T-cell (primary cell): Measurements from ENCODE around the gene SMIM5. TPM values are rescaled to one million over a fixed set of nuclear protein-coding genes. Genes with fewer than 3 reads are reported as not detected.

Source experiments
- ATAC-seq, 4 experiments: fragments of 200-7000 bp in 3 of 4; fragments of 150-1000 bp in 1 of 4; cut with Tn5 transposase; replicated peaks in 1 of 4; 1 replicate in 3 of 4; 2 replicates in 1 of 4; pipeline ENCODE4 v1.10.0; 2021; ENCODE audit warnings: moderate library complexity in 3 of 4, mild to moderate bottlenecking in 2 of 4, moderate number of reproducible peaks in 1 of 4
- CTCF ChIA-PET, 2 donors: fragments of 300-600 bp; sonication (Branson Sonifier 250); formaldehyde crosslinking; loops; one replicate each; lab custom pipeline; 2022; ENCODE audit warnings: antibody characterized with exemption in 2 of 2; lab: Charles Lee
- POLR2A ChIA-PET, 2 donors: fragments of 300-600 bp; sonication (Branson Sonifier 250); formaldehyde crosslinking; loops; one replicate each; lab custom pipeline; 2022; ENCODE audit warnings: antibody characterized with exemption in 2 of 2; lab: Charles Lee
- DNase-seq, 35 experiments: peaks; one replicate each; pipeline versions ENCODE4 v3.0.0 to v3.0.0-alpha.2; 2013 to 2023
- H3K27ac ChIP-seq: one replicate; pipeline ENCODE4 v1.5.1; 2013; ENCODE audit warnings: low read length
- H3K27me3 ChIP-seq, 2 experiments: replicated peaks in 1 of 2; 1 replicate in 1 of 2; 2 replicates in 1 of 2; pipeline versions ENCODE4 v1.6.1 to v1.7.0; 2013; ENCODE audit warnings: low read length in 1 of 2, mixed read lengths in 1 of 2; ENCODE audit not compliant: control insufficient read depth in 2 of 2, insufficient read depth in 2 of 2; ENCODE audit errors: extremely low read depth in 1 of 2
- H3K36me3 ChIP-seq, 2 donors: 1 replicate in 1 of 2; 2 replicates in 1 of 2; pipeline versions ENCODE4 v1.6.1 to v1.7.0; 2013; ENCODE audit warnings: low read length in 1 of 2; ENCODE audit not compliant: control insufficient read depth in 2 of 2, insufficient read depth in 1 of 2; ENCODE audit errors: extremely low read depth in 1 of 2
- H3K4me1 ChIP-seq, 2 experiments: 1 replicate in 1 of 2; 2 replicates in 1 of 2; pipeline versions ENCODE4 v1.6.1 to v1.7.0; 2013; ENCODE audit warnings: low read length in 2 of 2, mixed read lengths in 1 of 2; ENCODE audit not compliant: insufficient read depth in 2 of 2, control insufficient read depth in 1 of 2; ENCODE audit errors: extremely low read depth in 1 of 2
- H3K4me3 ChIP-seq, 2 donors: 1 replicate in 1 of 2; 2 replicates in 1 of 2; pipeline versions ENCODE4 v1.5.1 to v1.7.0; 2013; ENCODE audit warnings: mild to moderate bottlenecking in 2 of 2, low read length in 1 of 2, moderate library complexity in 1 of 2; ENCODE audit not compliant: control insufficient read depth in 1 of 2; ENCODE audit errors: extremely low read depth in 1 of 2
- H3K9me3 ChIP-seq: 2 replicates; pipeline ENCODE4 v1.7.0; 2013
- H3K27ac Mint-ChIP-seq, 2 donors: one replicate each; pipeline ENCODE4 v1.8.0; 2020 to 2021; ENCODE audit warnings: mild to moderate bottlenecking in 2 of 2, mixed read lengths in 2 of 2
- H3K27me3 Mint-ChIP-seq, 2 donors: one replicate each; pipeline ENCODE4 v1.8.0; 2021 to 2022; ENCODE audit warnings: mixed read lengths in 2 of 2
- H3K36me3 Mint-ChIP-seq: one replicate; pipeline ENCODE4 v1.8.0; 2021; ENCODE audit warnings: mixed read lengths
- H3K4me1 Mint-ChIP-seq, 3 donors: one replicate each; pipeline ENCODE4 v1.8.0; 2020 to 2022; ENCODE audit warnings: mixed read lengths in 3 of 3, mild to moderate bottlenecking in 1 of 3
- H3K4me3 Mint-ChIP-seq, 3 donors: one replicate each; pipeline ENCODE4 v1.8.0; 2020 to 2022; ENCODE audit warnings: mild to moderate bottlenecking in 3 of 3, mixed read lengths in 3 of 3, moderate library complexity in 3 of 3
- H3K9me3 Mint-ChIP-seq, 3 donors: one replicate each; pipeline ENCODE4 v1.8.0; 2020 to 2022; ENCODE audit warnings: mixed read lengths in 3 of 3
- WGBS: methylation state at CpG from one replicate; pipeline ENCODE4 v1.1.5; 2013; ENCODE audit warnings: missing lambda C conversion rate; ENCODE audit not compliant: insufficient coverage; 5-methylcytosine and 5-hydroxymethylcytosine counted together
- total RNA-seq, 35 experiments: library from RNA in 6 of 35; stranded (reverse) in 6 of 35; fragments of 120-200 nt in 1 of 35; gene quantifications; one replicate each; pipeline versions ENCODE4 v1.2.1 to v1.2.4 and lab custom pipeline; 2013 to 2026

Gene SMIM5
- total RNA-seq (1 to 10 TPM in 2 of 5 donors, under 1 TPM in 3; 0.35 to 2.2 (median 0.82) TPM), total RNA-seq (lab: John Stamatoyannopoulos, UW) (0.06 to 1.7 (median 0.50) reads per million in 29 experiments)
- total RNA-seq (2013), result 0.29 TPM

- no peaks in the 10 kb centered on the region for H3K27me3 Mint-ChIP-seq
- POLR2A ChIA-PET, result interaction anchor here in 1 of 2 donors (0.6 to 0.9 kb wide), 2 partner anchors 41 to 182 kb away, joined by 3 to 7 read pairs; no protein-coding TSS in a partner anchor
- Histone ChIP-seq H3K36me3 (peaks cover 3 to 10% of the 10 kb centered on the region in 2 donors), H3K4me1 (peaks cover 2 to 16% of the 10 kb centered on the region in 2 experiments), H3K9me3 (no peaks in the 10 kb centered on the region), H3K27me3 (no peaks in the 10 kb centered on the region), H3K4me3 (no peak within 1 kb of the TSS), H3K27ac (no peak within 1 kb of the TSS)
- H3K4me1 Mint-ChIP-seq, result peaks cover 8 to 12% (median 9%) of the 10 kb centered on the region in 3 donors
- no peak within 1 kb of the TSS for H3K4me3 Mint-ChIP-seq
- DNase-seq (peak; percentile 57 to 89 (median 76)), ATAC-seq (peak; percentile 77 to 84 (median 79))
- no peaks in the 10 kb centered on the region for H3K36me3 Mint-ChIP-seq
- CTCF ChIA-PET, result interaction anchor here (0.6 to 3.4 kb wide), 15 partner anchors 13 to 744 kb away, joined by 3 to 49 read pairs (median 4); partner anchors contain the start of gene TSEN54 (in 1 of the 2)
- WGBS, result 26% methylated on average over 18 of the region's 19 CpGs
- H3K27ac Mint-ChIP-seq, result no peak within 1 kb of the TSS
- H3K9me3 Mint-ChIP-seq, result no peaks in the 10 kb centered on the region
Observed at GRCh38 chr17:75632863-75633485, at the start of gene SMIM5. SMIM5 (plus strand) TSS chr17:75633434; CDS start chr17:75640202, 6,768 bp downstream.

DNA sequence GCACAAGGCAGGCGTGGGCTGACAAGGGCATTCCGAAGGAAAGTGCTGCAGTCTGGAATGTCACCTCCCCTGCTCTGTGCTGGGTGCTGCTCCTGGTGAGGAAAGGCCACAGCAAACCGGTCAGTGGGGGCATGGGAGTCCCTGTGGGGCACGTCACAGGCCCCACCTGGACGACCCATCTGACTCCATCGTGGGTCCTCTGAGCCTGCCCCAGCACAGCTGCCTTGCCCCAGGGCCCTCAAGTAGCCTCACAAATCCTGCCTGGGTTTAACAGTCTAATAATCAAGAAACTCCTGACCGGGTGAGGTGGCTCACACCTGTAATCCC lies 48.4 kb upstream of the SMIM5 start:
- no peaks in the 10 kb centered on the region for H3K9me3 Mint-ChIP-seq
- 78% methylated on average over 7 of the region's 7 CpGs for WGBS
- H3K36me3 Mint-ChIP-seq, result no peaks in the 10 kb centered on the region
- peaks cover 7 to 12% (median 11%) of the 10 kb centered on the region in 3 donors for H3K4me1 Mint-ChIP-seq
- peaks cover 0 to 4% of the 10 kb centered on the region in 2 donors for H3K27me3 Mint-ChIP-seq
- H3K4me3 ChIP-seq, result no peak overlapping the region
- no peak overlapping the region for H3K27ac ChIP-seq
- peaks cover 3 to 28% of the 10 kb centered on the region in 2 experiments for H3K4me1 ChIP-seq
- H3K9me3 ChIP-seq, result no peaks in the 10 kb centered on the region
- POLR2A ChIA-PET, result no interaction called here
- peaks cover 0 to 18% of the 10 kb centered on the region in 2 experiments for H3K27me3 ChIP-seq
- no peaks in the 10 kb centered on the region for H3K36me3 ChIP-seq
- no peak for DNase-seq
- H3K27ac Mint-ChIP-seq, result no peak overlapping the region
- no peak for ATAC-seq
- H3K4me3 Mint-ChIP-seq, result no peak overlapping the region
- CTCF ChIA-PET, result no interaction called here

DNA sequence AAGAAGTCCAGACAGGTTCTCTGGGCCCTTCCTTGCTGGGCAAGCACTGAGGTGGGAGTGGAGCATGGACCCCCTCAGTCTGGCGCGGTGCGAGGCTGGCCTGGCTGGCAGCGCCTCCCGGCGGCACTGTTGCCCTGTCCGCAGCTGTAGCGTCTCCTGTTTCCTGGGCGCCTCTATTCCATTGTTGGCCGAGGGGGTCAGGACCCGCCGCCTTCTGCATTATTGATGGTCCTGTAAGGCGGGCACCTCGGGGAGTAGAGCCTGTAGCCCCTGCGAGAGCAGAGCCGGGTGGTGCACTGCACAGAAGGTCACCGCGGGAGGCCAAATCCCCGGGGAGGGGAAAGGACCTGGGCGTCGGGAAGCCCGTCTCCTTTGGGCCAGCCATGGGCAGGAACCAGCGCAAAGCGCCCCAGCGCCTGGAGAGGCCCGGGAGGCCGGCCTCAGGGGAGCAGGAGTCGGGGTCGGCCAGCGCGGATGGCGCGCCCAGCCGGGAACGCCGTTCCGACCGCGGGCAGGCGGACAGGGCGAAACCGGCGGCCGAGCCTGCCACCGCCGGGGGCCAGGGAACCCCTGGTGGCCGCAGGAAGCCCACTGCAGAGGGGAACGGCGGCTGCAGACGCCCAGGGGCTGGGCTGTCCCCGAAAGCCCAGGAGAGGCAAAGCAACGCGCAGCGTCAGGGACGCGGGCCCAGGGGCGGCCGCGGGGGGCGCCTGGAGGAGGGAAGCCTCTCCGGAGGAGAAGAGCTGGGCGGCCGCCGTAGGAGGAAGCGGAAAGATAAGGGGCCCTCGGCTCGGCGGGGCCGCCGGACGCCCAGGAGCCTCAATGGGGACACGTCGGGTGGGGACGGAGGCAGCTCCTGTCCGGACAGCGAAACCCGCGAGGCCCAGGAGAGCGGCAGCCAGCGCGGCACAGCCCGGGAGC lies 45.3 kb upstream of the SMIM5 start, which contains the start of gene MYO15B:
MYO15B (plus strand) TSS at position 126 of the 921 bp plus-strand sequence; CDS start at position 384, 258 bp downstream.
- H3K4me1 ChIP-seq, result peaks cover 3 to 30% of the 10 kb centered on the region in 2 experiments
- Mint-ChIP-seq H3K4me1 (peaks cover 5 to 12% (median 5%) of the 10 kb centered on the region in 3 donors), H3K36me3 (no peaks in the 10 kb centered on the region), H3K27me3 (peaks cover 0 to 2% of the 10 kb centered on the region in 2 donors), H3K27ac (peak within 1 kb of the TSS; percentile 11 to 46), H3K4me3 (peak within 1 kb of the TSS; percentile 67 to 73 (median 68)), H3K9me3 (no peaks in the 10 kb centered on the region)
- peak within 1 kb of the TSS; percentile 56 to 72 for H3K4me3 ChIP-seq
- H3K27me3 ChIP-seq, result peaks cover 0 to 13% of the 10 kb centered on the region in 2 experiments
- WGBS, result 4% methylated on average over 81 of the region's 82 CpGs
- H3K27ac ChIP-seq, result peak within 1 kb of the TSS; percentile 49
- peaks cover 0 to 3% of the 10 kb centered on the region in 2 donors for H3K36me3 ChIP-seq
- H3K9me3 ChIP-seq, result no peaks in the 10 kb centered on the region
- peak; percentile 19 to 81 (median 59) for DNase-seq
- peak; percentile 43 to 53 (median 45) for ATAC-seq
- CTCF ChIA-PET, result interaction anchor here in 1 of 2 donors (0.6 to 0.9 kb wide), 2 partner anchors 53 to 299 kb away, joined by 3 read pairs; partner anchors contain the start of gene SLC25A19
- POLR2A ChIA-PET, result no interaction called here

- Histone ChIP-seq H3K4me3 (peak overlapping the region; percentile 56 to 72), H3K4me1 (peaks cover 3 to 30% of the 10 kb centered on the region in 2 experiments), H3K36me3 (peaks cover 0 to 3% of the 10 kb centered on the region in 2 donors), H3K27me3 (peaks cover 0 to 13% of the 10 kb centered on the region in 2 experiments), H3K9me3 (no peaks in the 10 kb centered on the region), H3K27ac (peak overlapping the region; percentile 49)
- 3% methylated on average over 49 of the region's 49 CpGs for WGBS
- H3K27ac Mint-ChIP-seq, result no peak overlapping the region
- ChIA-PET POLR2A (no interaction called here), CTCF (interaction anchor here in 1 of 2 donors (0.6 to 0.9 kb wide), 2 partner anchors 54 to 299 kb away, joined by 3 read pairs; partner anchors contain the start of gene SLC25A19)
- H3K9me3 Mint-ChIP-seq, result no peaks in the 10 kb centered on the region
- DNase-seq (peak in 3 of 35 experiments; percentile 14 to 25 (median 20)), ATAC-seq (peak; percentile 19 to 42 (median 34))
- H3K4me1 Mint-ChIP-seq, result peaks cover 5 to 11% (median 5%) of the 10 kb centered on the region in 3 donors
- peaks cover 0 to 2% of the 10 kb centered on the region in 2 donors for H3K27me3 Mint-ChIP-seq
- H3K4me3 Mint-ChIP-seq, result peak overlapping the region; percentile 59 to 73 (median 68)
- H3K36me3 Mint-ChIP-seq, result no peaks in the 10 kb centered on the region
Observed at GRCh38 chr17:75588596-75589011, 44.6 kb upstream of the SMIM5 start.

GRCh38 chr17:75589012-75589918 lies 44.0 kb upstream of the SMIM5 start:
- no peaks in the 10 kb centered on the region for H3K9me3 Mint-ChIP-seq
- Histone ChIP-seq H3K4me3 (peak overlapping the region; percentile 56 to 72), H3K27ac (no peak overlapping the region), H3K36me3 (peaks cover 0 to 3% of the 10 kb centered on the region in 2 donors), H3K27me3 (peaks cover 0 to 13% of the 10 kb centered on the region in 2 experiments), H3K4me1 (peaks cover 3 to 30% of the 10 kb centered on the region in 2 experiments), H3K9me3 (no peaks in the 10 kb centered on the region)
- peak; percentile 83 to 91 (median 86) for ATAC-seq
- H3K36me3 Mint-ChIP-seq, result no peaks in the 10 kb centered on the region
- peaks cover 5 to 11% (median 5%) of the 10 kb centered on the region in 3 donors for H3K4me1 Mint-ChIP-seq
- 18% methylated on average over 80 of the region's 100 CpGs for WGBS
- H3K27ac Mint-ChIP-seq, result peak overlapping the region in 1 of 2 donors; percentile 75
- CTCF ChIA-PET, result interaction anchor here in 1 of 2 donors (1.3 kb wide), 1 partner anchor 8 kb away, joined by 4 read pairs; no protein-coding TSS in a partner anchor
- peak; percentile 82 to 96 (median 92) for DNase-seq
- H3K27me3 Mint-ChIP-seq, result peaks cover 0 to 2% of the 10 kb centered on the region in 2 donors
- H3K4me3 Mint-ChIP-seq, result peak overlapping the region; percentile 64 to 77 (median 73)
- POLR2A ChIA-PET, result no interaction called here
